Neural cell (in vitro differentiated cells): ENCODE measurements around the gene STRA6. TPM values are rescaled to one million over a fixed set of nuclear protein-coding genes. Genes with fewer than 3 reads are reported as not detected.

Source experiments
- H2AFZ ChIP-seq: fragments of 200-600, 300-800 bp; sonication (generic), shearing (Covaris generic); 2 replicates; pipeline ENCODE4 v1.6.0; 2014; ENCODE audit warnings: low read depth, mild to moderate bottlenecking, antibody characterized with exemption, low read length, moderate library complexity
- H3F3A ChIP-seq: fragments of 200-600 bp; shearing (Covaris generic); 2 replicates; pipeline ENCODE4 v1.6.1; 2016; ENCODE audit warnings: mild to moderate bottlenecking, moderate library complexity, mixed read lengths, antibody characterized with exemption, low read length; ENCODE audit not compliant: insufficient read depth, poor library complexity, severe bottlenecking
- H3K27ac ChIP-seq: fragments of 200-600, 300-800 bp; sonication (generic), shearing (Covaris generic); 2 replicates; pipeline ENCODE4 v1.5.1; 2014; ENCODE audit warnings: mild to moderate bottlenecking, low read length, moderate library complexity
- H3K27me3 ChIP-seq: fragments of 300-800, 200-600 bp; sonication (generic), shearing (Covaris generic); 2 replicates; pipeline ENCODE4 v1.6.0; 2014; ENCODE audit warnings: mild to moderate bottlenecking, low read depth, low read length, moderate library complexity; ENCODE audit not compliant: insufficient read depth
- H3K36me3 ChIP-seq: fragments of 300-800, 200-600 bp; sonication (generic), shearing (Covaris generic); 2 replicates; pipeline ENCODE4 v1.5.1; 2014; ENCODE audit warnings: mild to moderate bottlenecking, antibody characterized with exemption, low read length, moderate library complexity; ENCODE audit not compliant: insufficient read depth
- H3K4me2 ChIP-seq: fragments of 300-800, 200-600 bp; sonication (generic), shearing (Covaris generic); 2 replicates; pipeline ENCODE4 v1.6.0; 2014; ENCODE audit warnings: mild to moderate bottlenecking, low read length
- H3K4me3 ChIP-seq: fragments of 300-800, 200-600 bp; sonication (generic), shearing (Covaris generic); 2 replicates; pipeline ENCODE4 v1.5.1; 2014; ENCODE audit warnings: mild to moderate bottlenecking, low read length, moderate library complexity
- H3K79me2 ChIP-seq: fragments of 200-600 bp; shearing (Covaris generic); replicated peaks from 2 replicates; pipeline ENCODE4 v1.6.0; 2014; ENCODE audit warnings: mild to moderate bottlenecking, low read length, moderate library complexity; ENCODE audit not compliant: insufficient read depth
- H3K9ac ChIP-seq: fragments of 300-800, 200-600 bp; sonication (generic), shearing (Covaris generic); 2 replicates; pipeline ENCODE4 v1.6.1; 2016; ENCODE audit warnings: mild to moderate bottlenecking, low read length, mixed read lengths
- H3K9me2 ChIP-seq: fragments of 200-600 bp; shearing (Covaris generic); 2 replicates; pipeline ENCODE4 v1.6.1; 2016; ENCODE audit warnings: mild to moderate bottlenecking, low read length, mixed read lengths; ENCODE audit not compliant: insufficient read depth
- H3K9me3 ChIP-seq: fragments of 200-600, 300-800 bp; sonication (generic), shearing (Covaris generic); 2 replicates; pipeline ENCODE4 v1.6.1; 2016; ENCODE audit warnings: mild to moderate bottlenecking, mixed run types, low read length, moderate library complexity, mixed read lengths
- H4K20me1 ChIP-seq: fragments of 200-600 bp; shearing (Covaris generic); 2 replicates; pipeline ENCODE4 v1.6.1; 2016; ENCODE audit warnings: mild to moderate bottlenecking, mixed run types; ENCODE audit not compliant: insufficient read depth
- MXI1 ChIP-seq: fragments of 450-650 bp; conservative IDR thresholded peaks from 2 replicates; pipeline ENCODE4 v1.6.1; 2014; ENCODE audit warnings: antibody characterized with exemption, mild to moderate bottlenecking; ENCODE audit not compliant: poor library complexity, severe bottlenecking
- RAD21 ChIP-seq: fragments of 450-650 bp; conservative IDR thresholded peaks from 2 replicates; pipeline ENCODE4 v1.6.1; 2014; ENCODE audit warnings: antibody characterized with exemption, mild to moderate bottlenecking, moderate library complexity
- REST ChIP-seq: IDR thresholded peaks from 2 replicates; pipeline ENCODE4 v1.6.1; 2012; ENCODE audit warnings: borderline replicate concordance
- TAF1 ChIP-seq: IDR thresholded peaks from 2 replicates; pipeline ENCODE4 v1.6.1; 2012; ENCODE audit warnings: low read depth
- polyA plus RNA-seq: library from polyadenylated mRNA; depleted of rRNA; stranded (reverse); fragments of >200 nt; gene quantifications from 2 replicates; pipeline ENCODE4 v1.2.3, GENCODE V29; 2014

STRA6 gene
- polyA plus RNA-seq, 1 donor from 2014 or later = 4.4 TPM

- H2AFZ ChIP-seq = no peak overlapping the region
- peak overlapping the region; percentile 46 for H3K4me3 ChIP-seq
- no peaks in the 10 kb centered on the region for H3K9me3 ChIP-seq
- H3K27ac ChIP-seq = peak overlapping the region; percentile 100
- H3K79me2 ChIP-seq = no peaks in the 10 kb centered on the region
- H3K27me3 ChIP-seq = no peaks in the 10 kb centered on the region
- no peaks in the 10 kb centered on the region for H3K9me2 ChIP-seq
- no peaks in the 10 kb centered on the region for H4K20me1 ChIP-seq
- peak overlapping the region; percentile 64 for H3K4me2 ChIP-seq
- TF ChIP-seq RAD21 (peak; percentile 18), TAF1 (no peak), REST (peak; percentile 93)
- no peaks in the 10 kb centered on the region for H3K36me3 ChIP-seq
- H3K9ac ChIP-seq = peak overlapping the region; percentile 94
- peaks cover 31% of the 10 kb centered on the region for H3F3A ChIP-seq
These were observed 19.9 kb upstream of the STRA6 start for GRCh38 chr15:74222240-74223119.

- no peaks in the 10 kb centered on the region for H3K36me3 ChIP-seq
- peak; percentile 33 for TF ChIP-seq TAF1
- TF ChIP-seq REST = peak; percentile 68
- no peak for TF ChIP-seq MXI1
- H3F3A ChIP-seq = peaks cover 31% of the 10 kb centered on the region
- H3K9ac ChIP-seq = peak overlapping the region; percentile 94
- H3K9me2 ChIP-seq = no peaks in the 10 kb centered on the region
- H2AFZ ChIP-seq = no peak overlapping the region
- H3K4me2 ChIP-seq = peak overlapping the region; percentile 47
- no peaks in the 10 kb centered on the region for H4K20me1 ChIP-seq
- H3K4me3 ChIP-seq = peak overlapping the region; percentile 46
- no peaks in the 10 kb centered on the region for H3K27me3 ChIP-seq
- no peaks in the 10 kb centered on the region for H3K79me2 ChIP-seq
- H3K9me3 ChIP-seq = no peaks in the 10 kb centered on the region
- peak overlapping the region; percentile 100 for H3K27ac ChIP-seq
These were observed 19.0 kb upstream of the STRA6 start for GRCh38 chr15:74221399-74222239.
